Kidney (tissue), 14 donors: ENCODE data around the gene DMAC2L. TPM values are rescaled to one million over a fixed set of nuclear protein-coding genes. Genes with fewer than 3 reads are reported as not detected.

Experiments
- DNase-seq, 5 donors: peaks; one replicate each; pipeline ENCODE4 v3.0.0-alpha.2; 2013 to 2020
- FAIRE-seq: peaks from 2 replicates; lab custom pipeline; 2012; peaks lifted over from hg19 to GRCh38; lab: Jason Lieb, UNC
- H3K27ac ChIP-seq, 2 donors: one replicate each; pipeline ENCODE4 v1.7.0; 2013; ENCODE audit warnings: low read depth in 2 of 2, low read length in 2 of 2, inconsistent platforms in 1 of 2
- H3K27me3 ChIP-seq: one replicate; pipeline ENCODE4 v1.7.1; 2013; ENCODE audit warnings: low read length, inconsistent platforms; ENCODE audit not compliant: control insufficient read depth, insufficient read depth
- H3K36me3 ChIP-seq, 3 donors: one replicate each; pipeline versions ENCODE4 v1.7.0 to v1.7.1; 2013; ENCODE audit warnings: low read length in 3 of 3, control low read depth in 1 of 3, inconsistent platforms in 1 of 3; ENCODE audit not compliant: insufficient read depth in 3 of 3, control insufficient read depth in 2 of 3
- H3K4me1 ChIP-seq, 3 donors: one replicate each; pipeline versions ENCODE4 v1.7.0 to v1.7.1; 2013; ENCODE audit warnings: low read length in 3 of 3, inconsistent platforms in 1 of 3, low read depth in 1 of 3; ENCODE audit not compliant: control insufficient read depth in 2 of 3, insufficient read depth in 2 of 3
- H3K4me3 ChIP-seq, 3 donors: one replicate each; pipeline versions ENCODE4 v1.7.0 to v1.8.1; 2013; ENCODE audit warnings: low read length in 3 of 3, control low read depth in 1 of 3, inconsistent platforms in 1 of 3
- H3K9ac ChIP-seq, 3 donors: one replicate each; pipeline versions ENCODE4 v1.7.0 to v1.7.1; 2013; ENCODE audit warnings: low read length in 3 of 3, control low read depth in 1 of 3, inconsistent platforms in 1 of 3
- H3K9me3 ChIP-seq, 3 donors: one replicate each; pipeline versions ENCODE4 v1.7.0 to v1.7.1; 2013; ENCODE audit warnings: low read length in 3 of 3, control low read depth in 1 of 3, inconsistent platforms in 1 of 3; ENCODE audit not compliant: control insufficient read depth in 2 of 3, insufficient read depth in 1 of 3
- CTCF ChIP-seq: IDR thresholded peaks from 3 replicates; pipeline ENCODE4 v1.5.1; 2012; ENCODE audit warnings: mild to moderate bottlenecking, moderate library complexity, borderline replicate concordance; ENCODE audit not compliant: insufficient read depth; ENCODE audit errors: extremely low read depth
- intact Hi-C: fragments of 100-400 bp; cut with DNase I; formaldehyde crosslinking; loops from one replicate; pipeline ENCODE4 v1.11.1; 2022
- polyA plus RNA-seq: library from polyadenylated mRNA; stranded (reverse); fragments of 350-450 nt; fragmentation: Illumina TruSeq; extraction: RNeasy Lipid Tissue Mini Kit (QIAGEN cat#74804); gene quantifications from one replicate; pipeline ENCODE4 v1.2.3, GENCODE V29; 2014; ENCODE audit warnings: low read depth, low replicate concordance; ENCODE audit not compliant: insufficient read depth
- total RNA-seq: library from RNA; stranded (reverse); fragmentation: NEBNext Ultra II Directional; extraction: Animal tissue kit (Norgen Biotek cat#: 25700); gene quantifications from one replicate; pipeline ENCODE4 v1.2.1, GENCODE V29; 2021
- donor health status: control.
- donor health status: control.
- donor health status: control.
- donor health status: control.
- donor health status: control.
- donor health status: DM: yes; HTN: yes; CAD: no.
- donor health status: Normal renal cell carcinoma (clear cell type).

DMAC2L gene
- total and polyA plus RNA-seq, 2 donors from 2014 or later = 23.7 to 27.3 TPM

GRCh38 chr14:50366589-50366988 is 54.5 kb downstream of the DMAC2L start:
- H3K4me1 ChIP-seq = peaks cover 0 to 25% (median 23%) of the 10 kb centered on the region in 3 donors
- H3K9me3 ChIP-seq = no peaks in the 10 kb centered on the region
- H3K9ac ChIP-seq = no peak overlapping the region
- H3K36me3 ChIP-seq = no peaks in the 10 kb centered on the region
- no peak for TF ChIP-seq CTCF
- FAIRE-seq = no peak
- intact Hi-C loops = no loop called here
- peak overlapping the region; percentile 71 to 73 for H3K27ac ChIP-seq
- H3K27me3 ChIP-seq = no peaks in the 10 kb centered on the region
- no peak overlapping the region for H3K4me3 ChIP-seq
- DNase-seq = no peak

DNA sequence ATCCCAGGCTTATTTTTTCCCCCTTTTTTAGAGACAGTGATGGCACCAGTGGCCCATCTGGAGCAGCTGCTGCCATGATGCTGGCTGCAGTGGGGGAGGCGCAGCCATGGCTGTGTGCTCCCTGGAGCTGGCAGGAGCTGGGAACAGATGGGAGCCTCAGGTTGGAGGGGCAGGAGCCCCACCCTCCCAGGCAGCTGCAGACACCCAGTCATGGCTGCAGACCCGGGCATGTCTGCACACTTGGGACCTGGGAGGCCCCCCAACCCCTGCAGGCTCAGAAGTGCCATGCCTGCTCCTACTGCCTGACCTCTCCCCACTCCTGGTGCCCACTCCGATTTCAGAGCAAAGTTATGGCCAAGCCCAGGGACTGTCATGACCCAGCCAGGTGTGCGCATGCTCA is 59.4 kb downstream of the DMAC2L start:
- Histone ChIP-seq H3K9me3 (no peaks in the 10 kb centered on the region), H3K27me3 (no peaks in the 10 kb centered on the region), H3K27ac (no peak overlapping the region), H3K36me3 (no peaks in the 10 kb centered on the region), H3K4me3 (no peak overlapping the region), H3K9ac (no peak overlapping the region), H3K4me1 (peaks cover 0 to 5% (median 3%) of the 10 kb centered on the region in 3 donors)
- intact Hi-C loops = no loop called here
- FAIRE-seq (no peak), DNase-seq (no peak)
- no peak for TF ChIP-seq CTCF

- no peaks in the 10 kb centered on the region for H3K9me3 ChIP-seq
- no peak for TF ChIP-seq CTCF
- peaks cover 0 to 2% (median 0%) of the 10 kb centered on the region in 3 donors for H3K36me3 ChIP-seq
- H3K4me1 ChIP-seq = peaks cover 0 to 2% (median 0%) of the 10 kb centered on the region in 3 donors
- no peak overlapping the region for H3K4me3 ChIP-seq
- DNase-seq (no peak), FAIRE-seq (no peak)
- H3K9ac ChIP-seq = no peak overlapping the region
- intact Hi-C loops = no loop called here
- H3K27ac ChIP-seq = no peak overlapping the region
- H3K27me3 ChIP-seq = no peaks in the 10 kb centered on the region
Measured at GRCh38 chr14:50373959-50374358, 61.8 kb downstream of the DMAC2L start.

GRCh38 chr14:50375760-50376159 is 63.6 kb downstream of the DMAC2L start:
- Histone ChIP-seq H3K27ac (no peak overlapping the region), H3K4me3 (no peak overlapping the region), H3K9ac (no peak overlapping the region), H3K9me3 (no peaks in the 10 kb centered on the region), H3K27me3 (no peaks in the 10 kb centered on the region), H3K4me1 (peaks cover 0 to 5% (median 0%) of the 10 kb centered on the region in 3 donors), H3K36me3 (peaks cover 0 to 7% (median 0%) of the 10 kb centered on the region in 3 donors)
- no peak for DNase-seq
- intact Hi-C loops = no loop called here
- FAIRE-seq = no peak
- TF ChIP-seq CTCF = no peak
